BJ (cell line): ENCODE data around the gene SMIM10. TPM values are rescaled to one million over a fixed set of nuclear protein-coding genes. Genes with fewer than 3 reads are reported as not detected.

ENCODE experiments used
- polyA plus RNA-seq: library from polyadenylated mRNA; depleted of rRNA; stranded (reverse); fragments of >200 nt; gene quantifications from 2 replicates; pipeline ENCODE4 v1.2.3, GENCODE V29; 2011; rRNA removed

Gene SMIM10
- polyA plus RNA-seq, 1 experiment = 5.2 TPM

Other genes with a start within 250 kb of the SMIM10 start
- 14.1 and 15.4 TPM in 2 replicates for gene PABIR2, start 193.8 kb upstream of the SMIM10 start, polyA plus RNA-seq
- 9.8 and 26.2 TPM in 2 replicates for gene MOSPD1, start 75.7 kb upstream of the SMIM10 start, polyA plus RNA-seq
- 11.8 and 16.1 TPM in 2 replicates for gene RTL8B, start 31.6 kb downstream of the SMIM10 start, polyA plus RNA-seq
- 138 and 174 TPM in 2 replicates for gene RTL8C, start 41.4 kb downstream of the SMIM10 start, polyA plus RNA-seq
- gene RTL8A, start 61.1 kb downstream of the SMIM10 start, polyA plus RNA-seq = 62.5 and 82.3 TPM in 2 replicates
- 0.64 and 0.67 TPM in 2 replicates for gene SMIM10L2B, start 107.7 kb downstream of the SMIM10 start, polyA plus RNA-seq
- gene ETDB, start 129.5 kb downstream of the SMIM10 start, polyA plus RNA-seq = not detected in 2 replicates
- not detected in 2 replicates for gene CT55, start 180.4 kb downstream of the SMIM10 start, polyA plus RNA-seq